GM10248 (cell line): ENCODE data around the gene PTPN3.
"Not testable (repeated sequence)": the region's sequence is repeated elsewhere in the genome, so short reads cannot be mapped to it uniquely, and the experiment has no call there.

Experiments
- CTCF ChIA-PET: fragments of 300-600 bp; sonication (Branson Sonifier 250); formaldehyde crosslinking; extraction: SDS; loops from one replicate; lab custom pipeline; 2021; ENCODE audit warnings: antibody characterized with exemption; lab: Yijun Ruan, JAX
- POLR2A ChIA-PET: fragments of 350-650 bp; sonication (Branson Sonifier 250); formaldehyde crosslinking; extraction: SDS; loops from one replicate; lab custom pipeline; 2020; ENCODE audit warnings: antibody characterized with exemption; lab: Yijun Ruan, JAX
- DNase-seq: peaks from one replicate; pipeline ENCODE4 v3.0.0; 2012; ENCODE audit errors: extremely low spot score
- TF ChIP-seq, protein P1 (sequence below): IDR thresholded peaks from 2 replicates; pipeline ENCODE4 v1.5.1; 2012; ENCODE audit warnings: mild to moderate bottlenecking, low read depth; ENCODE audit errors: extremely low read depth, missing control alignments, control extremely low read depth

Gene PTPN3, protein sequence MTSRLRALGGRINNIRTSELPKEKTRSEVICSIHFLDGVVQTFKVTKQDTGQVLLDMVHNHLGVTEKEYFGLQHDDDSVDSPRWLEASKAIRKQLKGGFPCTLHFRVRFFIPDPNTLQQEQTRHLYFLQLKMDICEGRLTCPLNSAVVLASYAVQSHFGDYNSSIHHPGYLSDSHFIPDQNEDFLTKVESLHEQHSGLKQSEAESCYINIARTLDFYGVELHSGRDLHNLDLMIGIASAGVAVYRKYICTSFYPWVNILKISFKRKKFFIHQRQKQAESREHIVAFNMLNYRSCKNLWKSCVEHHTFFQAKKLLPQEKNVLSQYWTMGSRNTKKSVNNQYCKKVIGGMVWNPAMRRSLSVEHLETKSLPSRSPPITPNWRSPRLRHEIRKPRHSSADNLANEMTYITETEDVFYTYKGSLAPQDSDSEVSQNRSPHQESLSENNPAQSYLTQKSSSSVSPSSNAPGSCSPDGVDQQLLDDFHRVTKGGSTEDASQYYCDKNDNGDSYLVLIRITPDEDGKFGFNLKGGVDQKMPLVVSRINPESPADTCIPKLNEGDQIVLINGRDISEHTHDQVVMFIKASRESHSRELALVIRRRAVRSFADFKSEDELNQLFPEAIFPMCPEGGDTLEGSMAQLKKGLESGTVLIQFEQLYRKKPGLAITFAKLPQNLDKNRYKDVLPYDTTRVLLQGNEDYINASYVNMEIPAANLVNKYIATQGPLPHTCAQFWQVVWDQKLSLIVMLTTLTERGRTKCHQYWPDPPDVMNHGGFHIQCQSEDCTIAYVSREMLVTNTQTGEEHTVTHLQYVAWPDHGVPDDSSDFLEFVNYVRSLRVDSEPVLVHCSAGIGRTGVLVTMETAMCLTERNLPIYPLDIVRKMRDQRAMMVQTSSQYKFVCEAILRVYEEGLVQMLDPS

DNA sequence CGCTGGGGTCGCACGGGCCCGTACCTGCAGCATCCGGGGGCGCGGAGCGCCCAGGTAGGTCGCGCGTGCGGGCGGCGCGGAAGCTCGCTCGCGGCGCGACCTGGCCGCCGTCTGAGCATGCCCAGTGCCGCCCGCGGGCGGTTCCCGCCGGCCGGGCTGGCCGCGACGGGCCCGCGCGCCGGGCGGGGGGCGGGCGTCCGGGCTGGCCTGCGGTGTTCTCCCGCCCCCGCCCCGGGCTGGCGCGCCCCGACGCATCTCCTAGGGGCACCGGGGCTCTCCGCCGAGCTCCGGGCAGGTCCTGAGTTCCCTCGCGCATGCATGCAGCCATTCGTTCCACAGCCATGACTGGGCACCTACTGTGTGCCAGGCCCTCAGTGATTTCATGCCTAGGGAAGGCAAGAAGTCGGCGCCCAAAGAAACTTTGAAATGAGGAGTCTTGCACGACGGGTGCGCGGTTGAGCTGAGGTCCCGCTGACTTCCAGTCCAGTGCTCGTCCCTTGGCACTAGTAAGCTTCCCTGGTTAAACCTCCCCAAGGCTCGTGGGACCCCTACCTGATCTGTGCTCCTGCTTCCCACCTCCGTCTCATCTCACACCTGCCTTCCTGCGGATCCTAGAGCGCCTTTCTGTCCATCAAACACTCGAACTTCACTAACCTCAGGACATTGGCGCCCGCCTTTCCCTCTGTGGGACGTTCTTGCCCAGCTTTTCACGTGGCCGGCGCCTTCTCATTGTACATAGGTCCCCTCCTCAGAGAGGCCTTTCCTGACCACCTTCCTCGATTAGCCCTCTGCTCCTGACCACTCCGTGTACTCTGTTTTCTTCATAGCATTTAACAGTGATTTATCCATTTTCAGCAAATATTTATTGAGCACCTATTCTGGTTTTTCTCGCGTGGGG, at the start of gene PTPN3:
Gene PTPN3, minus strand, starts transcription at position 113 of the 898 bp plus-strand sequence. CDS start 34,873 bp downstream, outside the sequence.
- POLR2A ChIA-PET: no interaction called here
- no peak for DNase-seq
- TF ChIP-seq, protein P1, sequence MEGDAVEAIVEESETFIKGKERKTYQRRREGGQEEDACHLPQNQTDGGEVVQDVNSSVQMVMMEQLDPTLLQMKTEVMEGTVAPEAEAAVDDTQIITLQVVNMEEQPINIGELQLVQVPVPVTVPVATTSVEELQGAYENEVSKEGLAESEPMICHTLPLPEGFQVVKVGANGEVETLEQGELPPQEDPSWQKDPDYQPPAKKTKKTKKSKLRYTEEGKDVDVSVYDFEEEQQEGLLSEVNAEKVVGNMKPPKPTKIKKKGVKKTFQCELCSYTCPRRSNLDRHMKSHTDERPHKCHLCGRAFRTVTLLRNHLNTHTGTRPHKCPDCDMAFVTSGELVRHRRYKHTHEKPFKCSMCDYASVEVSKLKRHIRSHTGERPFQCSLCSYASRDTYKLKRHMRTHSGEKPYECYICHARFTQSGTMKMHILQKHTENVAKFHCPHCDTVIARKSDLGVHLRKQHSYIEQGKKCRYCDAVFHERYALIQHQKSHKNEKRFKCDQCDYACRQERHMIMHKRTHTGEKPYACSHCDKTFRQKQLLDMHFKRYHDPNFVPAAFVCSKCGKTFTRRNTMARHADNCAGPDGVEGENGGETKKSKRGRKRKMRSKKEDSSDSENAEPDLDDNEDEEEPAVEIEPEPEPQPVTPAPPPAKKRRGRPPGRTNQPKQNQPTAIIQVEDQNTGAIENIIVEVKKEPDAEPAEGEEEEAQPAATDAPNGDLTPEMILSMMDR: no peak
- CTCF ChIA-PET: interaction anchor here (1.2 kb wide), 1 partner anchor 10 kb away, joined by 3 read pairs; no protein-coding TSS in a partner anchor

DNA sequence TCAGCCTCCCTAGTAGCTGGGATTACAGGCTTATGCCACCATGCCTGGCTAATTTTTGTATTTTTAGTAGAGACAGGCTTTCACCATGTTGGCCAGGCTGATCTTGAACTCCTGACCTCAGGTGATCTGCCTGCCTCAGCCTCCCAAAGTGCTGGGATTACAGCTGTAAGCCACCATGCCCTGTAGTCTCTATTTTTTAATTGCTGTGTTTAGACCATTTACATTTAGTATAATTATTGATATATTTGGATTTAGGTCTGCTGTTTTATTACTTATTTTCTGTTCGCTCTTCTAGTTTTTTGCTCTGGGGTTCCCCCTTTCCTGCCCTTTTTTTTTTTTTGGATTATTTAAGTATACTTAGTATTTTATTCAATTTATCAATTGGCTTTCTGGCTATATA, 46.8 kb upstream of the PTPN3 start:
- CTCF ChIA-PET, DNase-seq, POLR2A ChIA-PET: not testable (repeated sequence)

DNA sequence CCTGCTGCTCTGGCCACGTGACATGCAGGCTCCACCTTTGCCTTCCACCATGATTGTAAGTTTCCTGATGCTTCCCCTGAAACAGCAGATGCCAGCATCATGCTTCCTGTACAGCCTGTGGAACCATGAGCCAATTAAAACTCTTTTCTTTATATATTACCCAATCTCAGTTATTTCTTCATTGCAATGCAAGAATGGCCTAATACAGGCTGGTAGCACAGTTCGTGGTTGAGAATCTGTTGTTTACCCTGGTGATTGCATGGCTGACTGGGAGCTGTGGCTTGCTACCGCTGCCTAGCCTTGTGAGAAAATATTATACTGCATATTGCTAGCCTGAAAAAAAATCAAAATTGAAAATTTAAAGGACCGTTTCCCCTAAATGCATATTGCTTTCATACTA, 44.8 kb upstream of the PTPN3 start:
- POLR2A ChIA-PET: no interaction called here
- CTCF ChIA-PET: no interaction called here
- TF ChIP-seq, protein P1: no peak
- no peak for DNase-seq

DNA sequence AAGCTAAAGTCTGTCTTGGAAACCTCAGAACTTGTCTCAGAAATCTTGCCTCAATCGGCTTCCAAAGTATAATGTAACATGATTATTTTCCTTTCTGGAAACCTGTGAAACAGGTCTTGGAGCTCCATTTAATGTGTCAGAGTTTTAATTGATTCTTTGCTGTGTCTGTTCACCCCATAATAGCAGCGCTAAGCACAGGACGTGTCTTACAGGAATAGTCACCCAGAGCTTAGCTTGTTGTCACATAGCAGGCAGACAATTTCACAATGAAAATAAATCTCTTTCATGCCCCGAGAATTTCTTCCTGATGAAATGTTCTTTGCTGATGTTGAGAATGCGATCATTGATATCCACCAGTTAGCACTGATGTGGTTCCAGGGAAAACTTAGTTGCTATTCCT, 40.2 kb upstream of the PTPN3 start:
- TF ChIP-seq, protein P1: no peak
- CTCF ChIA-PET: no interaction called here
- DNase-seq: no peak
- POLR2A ChIA-PET: no interaction called here

DNA sequence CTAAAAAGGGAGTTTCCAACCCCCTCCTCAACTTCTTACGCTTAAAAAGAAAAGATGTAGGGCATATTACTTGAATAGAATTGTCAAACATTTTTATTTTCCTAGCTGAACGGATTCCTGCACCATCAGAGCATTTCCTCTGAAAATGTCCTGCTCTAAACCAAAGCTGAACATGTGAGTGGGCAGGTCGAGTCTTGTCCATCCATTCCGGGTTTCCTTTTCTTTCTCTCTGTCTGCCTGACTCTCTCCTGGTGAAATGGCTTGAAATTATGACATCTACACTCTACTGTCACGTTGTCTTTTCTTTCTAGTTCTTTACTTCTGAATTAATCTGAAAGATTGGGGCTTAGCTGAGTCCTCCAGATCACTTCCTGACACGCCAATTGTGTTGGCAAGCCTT, 39.2 kb upstream of the PTPN3 start:
- no peak for DNase-seq
- ChIA-PET POLR2A (no interaction called here), CTCF (no interaction called here)
- TF ChIP-seq, protein P1: no peak

DNA sequence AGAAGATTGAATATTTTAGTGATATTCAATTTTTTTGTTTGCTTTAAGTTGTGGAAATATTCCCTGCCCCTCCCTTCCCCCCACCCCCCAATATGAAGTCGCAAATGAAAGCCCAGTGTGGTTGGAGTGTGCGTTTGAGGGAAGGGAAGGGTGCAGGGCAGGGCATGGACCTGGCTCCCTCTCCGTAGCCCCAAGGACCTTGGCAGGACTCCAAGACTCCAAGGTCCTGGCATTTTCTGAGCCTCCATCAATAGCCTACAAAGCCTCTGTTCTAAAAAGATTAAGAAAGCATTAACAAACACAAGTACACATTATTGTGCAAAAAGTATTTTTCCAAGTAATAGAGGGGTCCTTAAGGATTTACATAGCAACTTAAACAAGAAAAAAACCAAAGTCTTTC, 38.8 kb upstream of the PTPN3 start:
- TF ChIP-seq, protein P1: no peak

More for the DNA sequence above, 38.8 kb upstream of the PTPN3 start:
- CTCF ChIA-PET: no interaction called here
- no peak for DNase-seq
- POLR2A ChIA-PET: no interaction called here
